Measurements from ENCODE around the gene CEP192.

DNA sequence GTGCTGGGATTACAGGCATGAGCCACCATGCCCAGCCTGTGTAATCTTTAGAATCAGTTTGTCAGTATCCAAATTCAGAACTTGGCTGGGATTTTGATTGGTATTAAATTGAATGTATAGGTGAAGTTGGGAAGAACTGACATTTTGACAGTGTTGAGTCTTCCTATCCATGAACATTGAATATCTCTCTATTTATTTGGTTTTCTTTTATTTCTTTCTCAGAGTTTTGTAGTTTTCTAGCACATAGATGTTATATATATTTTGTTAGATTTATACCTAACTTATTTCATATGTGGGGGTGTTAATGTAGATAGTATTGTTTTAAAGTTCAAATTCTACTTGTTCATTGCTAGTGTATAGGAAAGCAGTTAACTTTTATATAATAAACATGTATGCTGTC is 31.5 kb downstream of the CEP192 start:
- TF ChIP-seq NR2F1 (conservative IDR thresholded peaks at IDR 0.05): no peak
- TF ChIP-seq EP300 (IDR thresholded peaks at IDR 0.05; ENCODE audit: borderline replicate concordance in 1 of 2, control insufficient read depth in 1 of 2, low read depth in 2 of 2, low read length in 2 of 2): no peak
- TF ChIP-seq TAF1 (IDR thresholded peaks at IDR 0.05; ENCODE audit: borderline replicate concordance, low read depth, low read length): no peak
- TF ChIP-seq, protein P1, sequence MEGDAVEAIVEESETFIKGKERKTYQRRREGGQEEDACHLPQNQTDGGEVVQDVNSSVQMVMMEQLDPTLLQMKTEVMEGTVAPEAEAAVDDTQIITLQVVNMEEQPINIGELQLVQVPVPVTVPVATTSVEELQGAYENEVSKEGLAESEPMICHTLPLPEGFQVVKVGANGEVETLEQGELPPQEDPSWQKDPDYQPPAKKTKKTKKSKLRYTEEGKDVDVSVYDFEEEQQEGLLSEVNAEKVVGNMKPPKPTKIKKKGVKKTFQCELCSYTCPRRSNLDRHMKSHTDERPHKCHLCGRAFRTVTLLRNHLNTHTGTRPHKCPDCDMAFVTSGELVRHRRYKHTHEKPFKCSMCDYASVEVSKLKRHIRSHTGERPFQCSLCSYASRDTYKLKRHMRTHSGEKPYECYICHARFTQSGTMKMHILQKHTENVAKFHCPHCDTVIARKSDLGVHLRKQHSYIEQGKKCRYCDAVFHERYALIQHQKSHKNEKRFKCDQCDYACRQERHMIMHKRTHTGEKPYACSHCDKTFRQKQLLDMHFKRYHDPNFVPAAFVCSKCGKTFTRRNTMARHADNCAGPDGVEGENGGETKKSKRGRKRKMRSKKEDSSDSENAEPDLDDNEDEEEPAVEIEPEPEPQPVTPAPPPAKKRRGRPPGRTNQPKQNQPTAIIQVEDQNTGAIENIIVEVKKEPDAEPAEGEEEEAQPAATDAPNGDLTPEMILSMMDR (IDR thresholded peaks at IDR 0.05 in 2 of 3, conservative IDR thresholded peaks at IDR 0.05 in 1 of 3; ENCODE audit: control insufficient read depth in 2 of 3, extremely low read depth in 1 of 3, insufficient read depth in 1 of 3, low read depth in 3 of 3, low read length in 3 of 3): no peak
- no peak for TF ChIP-seq SP1 (IDR thresholded peaks at IDR 0.05; ENCODE audit: low read depth, low read length)
- TF ChIP-seq CHD4 (IDR thresholded peaks at IDR 0.05): no peak
- TF ChIP-seq JUND (IDR thresholded peaks at IDR 0.05; ENCODE audit: low read depth, low read length): no peak
- TF ChIP-seq, protein P2, sequence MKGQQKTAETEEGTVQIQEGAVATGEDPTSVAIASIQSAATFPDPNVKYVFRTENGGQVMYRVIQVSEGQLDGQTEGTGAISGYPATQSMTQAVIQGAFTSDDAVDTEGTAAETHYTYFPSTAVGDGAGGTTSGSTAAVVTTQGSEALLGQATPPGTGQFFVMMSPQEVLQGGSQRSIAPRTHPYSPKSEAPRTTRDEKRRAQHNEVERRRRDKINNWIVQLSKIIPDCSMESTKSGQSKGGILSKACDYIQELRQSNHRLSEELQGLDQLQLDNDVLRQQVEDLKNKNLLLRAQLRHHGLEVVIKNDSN (IDR thresholded peaks at IDR 0.05; ENCODE audit: borderline replicate concordance, extremely low read length, insufficient read depth, low read depth, low read length): no peak
- no peak for TF ChIP-seq SMC3 (IDR thresholded peaks at IDR 0.05; ENCODE audit: borderline replicate concordance, low read length)
- TF ChIP-seq, protein P3, sequence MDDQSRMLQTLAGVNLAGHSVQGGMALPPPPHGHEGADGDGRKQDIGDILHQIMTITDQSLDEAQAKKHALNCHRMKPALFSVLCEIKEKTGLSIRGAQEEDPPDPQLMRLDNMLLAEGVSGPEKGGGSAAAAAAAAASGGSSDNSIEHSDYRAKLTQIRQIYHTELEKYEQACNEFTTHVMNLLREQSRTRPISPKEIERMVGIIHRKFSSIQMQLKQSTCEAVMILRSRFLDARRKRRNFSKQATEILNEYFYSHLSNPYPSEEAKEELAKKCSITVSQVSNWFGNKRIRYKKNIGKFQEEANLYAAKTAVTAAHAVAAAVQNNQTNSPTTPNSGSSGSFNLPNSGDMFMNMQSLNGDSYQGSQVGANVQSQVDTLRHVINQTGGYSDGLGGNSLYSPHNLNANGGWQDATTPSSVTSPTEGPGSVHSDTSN (IDR thresholded peaks at IDR 0.05; ENCODE audit: insufficient replicate concordance, low read depth, low read length): no peak
